Measurements from ENCODE around the gene UMAD1. TPM values are rescaled to one million over a fixed set of nuclear protein-coding genes. Genes with fewer than 3 reads are reported as not detected.

Gene UMAD1
- total and polyA plus RNA-seq, 2 donors from 2014 or later: 18.0 to 20.3 TPM

DNA sequence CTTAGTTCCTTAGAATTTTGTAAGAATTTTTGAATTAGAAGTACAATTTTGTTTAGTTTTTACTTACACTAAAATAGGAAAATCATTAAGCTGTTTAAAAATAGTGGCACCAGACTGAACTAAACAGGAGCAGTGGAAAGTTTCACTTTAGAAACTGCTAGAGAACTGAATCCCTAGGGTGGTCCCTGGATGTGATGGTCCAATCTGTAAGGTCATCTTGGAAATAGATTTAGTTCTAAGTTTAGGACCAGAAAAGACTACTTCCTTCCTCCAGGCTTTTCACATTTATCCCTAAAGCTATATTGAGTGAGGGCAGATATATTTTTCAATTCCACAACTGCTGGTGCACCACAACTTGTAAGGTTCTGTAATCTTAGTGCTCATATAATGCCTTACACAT, 58.8 kb downstream of the UMAD1 start:
- Histone ChIP-seq H3K27ac (ENCODE audit: low read depth in 2 of 2, low read length in 2 of 2) (no peak overlapping the region), H3K4me1 (ENCODE audit: control insufficient read depth in 2 of 3, insufficient read depth in 2 of 3, low read depth in 1 of 3, low read length in 3 of 3) (peaks cover 0 to 19% (median 2%) of the 10 kb centered on the region in 3 donors), H3K4me3 (ENCODE audit: low read length in 3 of 3) (no peak overlapping the region), H3K27me3 (ENCODE audit: control insufficient read depth, insufficient read depth, low read length) (no peaks in the 10 kb centered on the region), H3K9ac (ENCODE audit: low read length in 3 of 3) (no peak overlapping the region), H3K36me3 (ENCODE audit: control insufficient read depth in 2 of 3, insufficient read depth in 3 of 3, low read length in 3 of 3) (no peaks in the 10 kb centered on the region), H3K9me3 (ENCODE audit: control insufficient read depth in 2 of 3, insufficient read depth in 1 of 3, low read length in 3 of 3) (no peaks in the 10 kb centered on the region)
- DNase-seq: no peak
- intact Hi-C loops (cut with DNase I): no loop called here
- FAIRE-seq: no peak
- no peak for TF ChIP-seq CTCF (IDR thresholded peaks at IDR 0.05; ENCODE audit: borderline replicate concordance, extremely low read depth, insufficient read depth)

GRCh38 chr7:7699970-7700369, 59.4 kb downstream of the UMAD1 start:
- DNase-seq (no peak), FAIRE-seq (no peak)
- Histone ChIP-seq H3K27me3 (ENCODE audit: control insufficient read depth, insufficient read depth, low read length) (no peaks in the 10 kb centered on the region), H3K36me3 (ENCODE audit: control insufficient read depth in 2 of 3, insufficient read depth in 3 of 3, low read length in 3 of 3) (no peaks in the 10 kb centered on the region), H3K4me1 (ENCODE audit: control insufficient read depth in 2 of 3, insufficient read depth in 2 of 3, low read depth in 1 of 3, low read length in 3 of 3) (peaks cover 0 to 17% (median 2%) of the 10 kb centered on the region in 3 donors), H3K9me3 (ENCODE audit: control insufficient read depth in 2 of 3, insufficient read depth in 1 of 3, low read length in 3 of 3) (no peaks in the 10 kb centered on the region), H3K27ac (ENCODE audit: low read depth in 2 of 2, low read length in 2 of 2) (no peak overlapping the region), H3K9ac (ENCODE audit: low read length in 3 of 3) (no peak overlapping the region), H3K4me3 (ENCODE audit: low read length in 3 of 3) (no peak overlapping the region)
- no peak for TF ChIP-seq CTCF (IDR thresholded peaks at IDR 0.05; ENCODE audit: borderline replicate concordance, extremely low read depth, insufficient read depth)
- intact Hi-C loops (cut with DNase I): no loop called here

- FAIRE-seq (no peak), DNase-seq (no peak)
- no peak for TF ChIP-seq CTCF (IDR thresholded peaks at IDR 0.05; ENCODE audit: borderline replicate concordance, extremely low read depth, insufficient read depth)
- no peak overlapping the region for H3K27ac ChIP-seq (ENCODE audit: low read depth in 2 of 2, low read length in 2 of 2)
- intact Hi-C loops (cut with DNase I): no loop called here
- no peaks in the 10 kb centered on the region for H3K27me3 ChIP-seq (ENCODE audit: control insufficient read depth, insufficient read depth, low read length)
- H3K4me1 ChIP-seq (ENCODE audit: control insufficient read depth in 2 of 3, insufficient read depth in 2 of 3, low read depth in 1 of 3, low read length in 3 of 3): peaks cover 0 to 14% (median 2%) of the 10 kb centered on the region in 3 donors
- no peak overlapping the region for H3K9ac ChIP-seq (ENCODE audit: low read length in 3 of 3)
- H3K9me3 ChIP-seq (ENCODE audit: control insufficient read depth in 2 of 3, insufficient read depth in 1 of 3, low read length in 3 of 3): no peaks in the 10 kb centered on the region
- H3K36me3 ChIP-seq (ENCODE audit: control insufficient read depth in 2 of 3, insufficient read depth in 3 of 3, low read length in 3 of 3): no peaks in the 10 kb centered on the region
- no peak overlapping the region for H3K4me3 ChIP-seq (ENCODE audit: low read length in 3 of 3)
These were observed 61.0 kb downstream of the UMAD1 start for GRCh38 chr7:7701527-7701926.

DNA sequence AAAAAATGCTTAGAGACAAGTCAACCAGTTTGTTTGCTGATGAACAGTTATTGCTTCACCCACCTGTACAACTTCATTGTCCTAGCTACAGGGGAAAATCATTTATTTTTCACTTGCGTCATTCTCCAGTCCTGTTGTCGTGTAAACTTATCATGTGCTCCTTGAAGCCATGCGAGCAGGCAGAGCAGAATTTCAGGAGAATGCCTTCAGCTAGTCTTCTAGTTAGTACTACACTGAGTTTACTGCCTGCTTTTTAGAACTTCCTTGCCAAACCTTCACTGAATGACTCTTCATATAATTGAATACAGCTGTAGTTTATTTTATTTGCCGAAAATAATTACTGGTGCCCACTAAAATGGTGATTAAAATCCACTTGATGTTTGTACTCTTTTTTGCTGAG, 62.3 kb downstream of the UMAD1 start:
- Histone ChIP-seq H3K27ac (ENCODE audit: low read depth in 2 of 2, low read length in 2 of 2) (no peak overlapping the region), H3K36me3 (ENCODE audit: control insufficient read depth in 2 of 3, insufficient read depth in 3 of 3, low read length in 3 of 3) (no peaks in the 10 kb centered on the region), H3K9me3 (ENCODE audit: control insufficient read depth in 2 of 3, insufficient read depth in 1 of 3, low read length in 3 of 3) (no peaks in the 10 kb centered on the region), H3K4me1 (ENCODE audit: control insufficient read depth in 2 of 3, insufficient read depth in 2 of 3, low read depth in 1 of 3, low read length in 3 of 3) (peaks cover 0 to 6% (median 0%) of the 10 kb centered on the region in 3 donors), H3K27me3 (ENCODE audit: control insufficient read depth, insufficient read depth, low read length) (no peaks in the 10 kb centered on the region), H3K4me3 (ENCODE audit: low read length in 3 of 3) (no peak overlapping the region), H3K9ac (ENCODE audit: low read length in 3 of 3) (no peak overlapping the region)
- FAIRE-seq (no peak), DNase-seq (no peak)
- no peak for TF ChIP-seq CTCF (IDR thresholded peaks at IDR 0.05; ENCODE audit: borderline replicate concordance, extremely low read depth, insufficient read depth)
- intact Hi-C loops (cut with DNase I): no loop called here
